Hepatocyte (in vitro differentiated cells): ENCODE results near the gene ZNF469. TPM values are rescaled to one million over a fixed set of nuclear protein-coding genes. Genes with fewer than 3 reads are reported as not detected.

Experiments used
- DNase-seq: peaks from one replicate; pipeline ENCODE4 v3.0.0-alpha.2; 2016; ENCODE audit warnings: low spot score
- H2AFZ ChIP-seq: fragments of 200-600 bp; sonication (generic); 2 replicates; pipeline ENCODE4 v1.6.0; 2016; ENCODE audit warnings: antibody characterized with exemption, mild to moderate bottlenecking
- H3K27ac ChIP-seq: fragments of 200-600 bp; sonication (generic); 2 replicates; pipeline ENCODE4 v1.5.1; 2016; ENCODE audit warnings: mild to moderate bottlenecking
- H3K27me3 ChIP-seq: fragments of 200-600 bp; sonication (generic); 2 replicates; pipeline ENCODE4 v1.6.1; 2016
- H3K36me3 ChIP-seq: fragments of 200-600 bp; sonication (generic); replicated peaks from 2 replicates; pipeline ENCODE4 v1.5.1; 2016; ENCODE audit warnings: low read depth; ENCODE audit not compliant: insufficient read depth
- H3K4me1 ChIP-seq: fragments of 200-600 bp; sonication (generic); 2 replicates; pipeline ENCODE4 v1.5.1; 2016; ENCODE audit warnings: mild to moderate bottlenecking, moderate library complexity; ENCODE audit not compliant: insufficient read depth
- H3K4me2 ChIP-seq: fragments of 200-600 bp; sonication (generic); 2 replicates; pipeline ENCODE4 v1.6.0; 2016
- H3K4me3 ChIP-seq: fragments of 200-600 bp; sonication (generic); 2 replicates; pipeline ENCODE4 v1.5.1; 2016; ENCODE audit warnings: mild to moderate bottlenecking
- H3K79me2 ChIP-seq: fragments of 200-600 bp; sonication (generic); 2 replicates; pipeline ENCODE4 v1.6.0; 2017; ENCODE audit warnings: mild to moderate bottlenecking
- H3K9me2 ChIP-seq: fragments of 200-600 bp; sonication (generic); replicated peaks from 2 replicates; pipeline ENCODE4 v1.6.0; 2017; ENCODE audit warnings: mild to moderate bottlenecking; ENCODE audit not compliant: insufficient read depth
- H3K9me3 ChIP-seq: fragments of 200-600 bp; sonication (generic); 2 replicates; pipeline ENCODE4 v1.5.1; 2016; ENCODE audit warnings: low read depth, mild to moderate bottlenecking
- H4K20me1 ChIP-seq: fragments of 200-600 bp; sonication (generic); 2 replicates; pipeline ENCODE4 v1.6.0; 2016; ENCODE audit warnings: mild to moderate bottlenecking; ENCODE audit not compliant: insufficient read depth, poor library complexity, severe bottlenecking
- CTCF ChIP-seq: fragments of 200-600 bp; sonication (generic); IDR thresholded peaks from 2 replicates; pipeline ENCODE4 v1.5.1; 2016; ENCODE audit warnings: antibody characterized with exemption, mild to moderate bottlenecking; ENCODE audit not compliant: poor library complexity
- EZH2 ChIP-seq: fragments of 200-600 bp; sonication (generic); IDR thresholded peaks from 2 replicates; pipeline ENCODE4 v1.6.1; 2016; ENCODE audit warnings: antibody characterized with exemption, mild to moderate bottlenecking, borderline replicate concordance
- EZH2phosphoT487 ChIP-seq: fragments of 200-600 bp; sonication (generic); IDR thresholded peaks from one replicate; pipeline ENCODE4 v1.6.1; 2018; ENCODE audit warnings: antibody characterized with exemption, mild to moderate bottlenecking, low read depth, moderate library complexity; ENCODE audit not compliant: unreplicated experiment, severe bottlenecking
- WGBS: methylation state at CpG from one replicate; pipeline ENCODE4 v1.1.6; 2016; ENCODE audit warnings: low lambda C conversion rate; ENCODE audit errors: missing lambda C conversion rate; 5-methylcytosine and 5-hydroxymethylcytosine counted together
- polyA plus RNA-seq: library from polyadenylated mRNA; unstranded; fragments of >200 nt; fragmentation: Nextera tagmentation; extraction: Ambion mirVana; gene quantifications from 2 replicates; pipeline ENCODE4 v1.2.1, GENCODE V29; 2016
- total RNA-seq: library from RNA; depleted of rRNA; stranded (reverse); fragments of >200 nt; gene quantifications from 2 replicates; pipeline ENCODE4 v1.2.3, GENCODE V29; 2014

Gene ZNF469
- total and polyA plus RNA-seq, 2 experiments from 2014 or later = 1.0 to 1.3 TPM

- Histone ChIP-seq H3K36me3 (no peaks in the 10 kb centered on the region), H3K9me3 (no peaks in the 10 kb centered on the region), H3K9me2 (no peaks in the 10 kb centered on the region), H3K27me3 (no peaks in the 10 kb centered on the region), H3K27ac (no peak overlapping the region), H2AFZ (no peak overlapping the region), H3K4me2 (no peak overlapping the region), H3K79me2 (no peaks in the 10 kb centered on the region), H3K4me1 (peaks cover 13% of the 10 kb centered on the region), H4K20me1 (no peaks in the 10 kb centered on the region), H3K4me3 (no peak overlapping the region)
- TF ChIP-seq EZH2phosphoT487 (no peak), CTCF (no peak), EZH2 (no peak)
- WGBS = 95% methylated on average over 8 of the region's 8 CpGs
- DNase-seq = no peak
Measured at GRCh38 chr16:88337021-88337420, 45.7 kb upstream of the ZNF469 start.

- no peaks in the 10 kb centered on the region for H3K79me2 ChIP-seq
- TF ChIP-seq EZH2phosphoT487 (no peak), EZH2 (no peak), CTCF (no peak)
- H3K27ac ChIP-seq = no peak overlapping the region
- no peak overlapping the region for H3K4me2 ChIP-seq
- H3K9me2 ChIP-seq = no peaks in the 10 kb centered on the region
- no peak for DNase-seq
- no peaks in the 10 kb centered on the region for H3K9me3 ChIP-seq
- no peaks in the 10 kb centered on the region for H3K36me3 ChIP-seq
- H3K4me3 ChIP-seq = no peak overlapping the region
- H3K4me1 ChIP-seq = peaks cover 9% of the 10 kb centered on the region
- WGBS = 93% methylated on average over 13 of the region's 13 CpGs
- H3K27me3 ChIP-seq = no peaks in the 10 kb centered on the region
- no peaks in the 10 kb centered on the region for H4K20me1 ChIP-seq
- no peak overlapping the region for H2AFZ ChIP-seq
Measured at GRCh38 chr16:88337538-88337937, 45.2 kb upstream of the ZNF469 start.

GRCh38 chr16:88338111-88338510 is 44.6 kb upstream of the ZNF469 start:
- no peaks in the 10 kb centered on the region for H3K27me3 ChIP-seq
- no peaks in the 10 kb centered on the region for H3K9me2 ChIP-seq
- H3K36me3 ChIP-seq = no peaks in the 10 kb centered on the region
- TF ChIP-seq EZH2 = no peak
- no peak for TF ChIP-seq CTCF
- no peak for TF ChIP-seq EZH2phosphoT487
- no peak overlapping the region for H3K4me2 ChIP-seq
- H2AFZ ChIP-seq = no peak overlapping the region
- no peak overlapping the region for H3K27ac ChIP-seq
- WGBS = 85% methylated on average over 16 of the region's 16 CpGs
- no peaks in the 10 kb centered on the region for H3K79me2 ChIP-seq
- no peaks in the 10 kb centered on the region for H3K9me3 ChIP-seq
- no peak overlapping the region for H3K4me3 ChIP-seq
- peaks cover 4% of the 10 kb centered on the region for H3K4me1 ChIP-seq
- DNase-seq = no peak
- no peaks in the 10 kb centered on the region for H4K20me1 ChIP-seq

- Histone ChIP-seq H3K4me2 (no peak overlapping the region), H3K9me2 (no peaks in the 10 kb centered on the region), H3K79me2 (no peaks in the 10 kb centered on the region), H3K9me3 (no peaks in the 10 kb centered on the region), H3K4me1 (no peaks in the 10 kb centered on the region), H3K4me3 (no peak overlapping the region), H2AFZ (no peak overlapping the region), H3K36me3 (no peaks in the 10 kb centered on the region), H3K27me3 (no peaks in the 10 kb centered on the region), H3K27ac (no peak overlapping the region), H4K20me1 (no peaks in the 10 kb centered on the region)
- no peak for DNase-seq
- 88% methylated on average over 3 of the region's 7 CpGs for WGBS
- no peak for TF ChIP-seq EZH2phosphoT487
- no peak for TF ChIP-seq CTCF
- TF ChIP-seq EZH2 = no peak
Measured at GRCh38 chr16:88338896-88339295, 43.9 kb upstream of the ZNF469 start.
